ENCODE measurements around the gene LRRC74A. TPM values are rescaled to one million over a fixed set of nuclear protein-coding genes. Genes with fewer than 3 reads are reported as not detected.
"Not testable (repeated sequence)": the region's sequence is repeated elsewhere in the genome, so short reads cannot be mapped to it uniquely, and the experiment has no call there.

The LRRC74A gene
- total and polyA plus RNA-seq, 7 donors: not detected

GRCh38 chr14:76908834-76909233, 82.6 kb downstream of the LRRC74A start:
- H3K36me3 ChIP-seq (ENCODE audit: insufficient read depth in 1 of 2, low read depth in 1 of 2): no peaks in the 10 kb centered on the region
- H3K27ac ChIP-seq: no peak overlapping the region
- peaks cover 14% of the 10 kb centered on the region for H3K4me1 ChIP-seq
- no peaks in the 10 kb centered on the region for H3K9me3 ChIP-seq
- 85 to 93% (median 88%) methylated on average over 3 of the region's 3 CpGs for WGBS, 3 donors
- no peak overlapping the region for H3K4me3 ChIP-seq
- intact Hi-C loops (cut with DNase I): no loop called here
- no peak for DNase-seq
- TF ChIP-seq CTCF (IDR thresholded peaks at IDR 0.05): no peak
- no peaks in the 10 kb centered on the region for H3K27me3 ChIP-seq (ENCODE audit: insufficient read depth in 3 of 3, low read length in 2 of 3)
- ATAC-seq: no peak

GRCh38 chr14:76909266-76909665, 83.1 kb downstream of the LRRC74A start:
- WGBS, 3 donors: 80 to 89% (median 82%) methylated on average over 2 of the region's 2 CpGs
- DNase-seq (no peak), ATAC-seq (no peak)
- intact Hi-C loops (cut with DNase I): no loop called here
- Histone ChIP-seq H3K9me3 (no peaks in the 10 kb centered on the region), H3K36me3 (ENCODE audit: insufficient read depth in 1 of 2, low read depth in 1 of 2) (no peaks in the 10 kb centered on the region), H3K27me3 (ENCODE audit: insufficient read depth in 3 of 3, low read length in 2 of 3) (no peaks in the 10 kb centered on the region), H3K4me1 (peaks cover 11% of the 10 kb centered on the region), H3K27ac (no peak overlapping the region), H3K4me3 (no peak overlapping the region)
- TF ChIP-seq CTCF (IDR thresholded peaks at IDR 0.05): no peak

DNA sequence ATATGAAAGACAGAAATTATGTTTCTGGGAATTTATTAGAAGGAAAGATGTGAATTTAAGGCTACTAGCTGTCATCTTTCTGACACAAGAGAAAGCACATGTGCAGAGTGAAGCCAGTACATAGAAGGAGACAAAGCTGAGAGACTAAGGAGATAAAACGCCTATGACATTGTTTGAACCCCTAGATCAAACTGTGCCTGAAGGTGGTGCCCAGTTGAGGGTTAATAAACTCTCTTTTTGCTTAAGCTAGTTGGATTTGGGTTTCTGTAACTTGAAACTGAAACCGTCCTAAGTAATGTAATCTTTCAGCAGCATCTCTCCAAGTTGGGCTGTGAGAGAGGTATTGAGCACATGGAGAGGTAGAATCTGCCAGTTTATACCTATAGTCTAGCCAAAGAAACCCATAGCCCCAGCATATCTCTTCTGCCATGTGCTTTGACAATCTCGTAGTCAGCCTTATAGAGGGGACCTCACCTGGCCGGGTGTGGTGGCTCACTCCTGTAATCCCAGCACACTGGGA, 84.2 kb downstream of the LRRC74A start:
- intact Hi-C loops (cut with DNase I): loop anchor here in 1 of 2 donors (5.0 to 10.0 kb wide), 2 partner anchors 33 to 114 kb away; partner anchors contain the start of gene IRF2BPL
- no peak for ATAC-seq
- no peak for TF ChIP-seq CTCF (IDR thresholded peaks at IDR 0.05)
- Histone ChIP-seq H3K4me3 (no peak overlapping the region), H3K27ac (no peak overlapping the region), H3K9me3 (no peaks in the 10 kb centered on the region), H3K36me3 (ENCODE audit: insufficient read depth in 1 of 2, low read depth in 1 of 2) (no peaks in the 10 kb centered on the region), H3K27me3 (ENCODE audit: insufficient read depth in 3 of 3, low read length in 2 of 3) (no peaks in the 10 kb centered on the region), H3K4me1 (peaks cover 4% of the 10 kb centered on the region)
- WGBS, 3 donors: 75 to 88% (median 76%) methylated on average over 4 of the region's 4 CpGs
- DNase-seq: no peak

DNA sequence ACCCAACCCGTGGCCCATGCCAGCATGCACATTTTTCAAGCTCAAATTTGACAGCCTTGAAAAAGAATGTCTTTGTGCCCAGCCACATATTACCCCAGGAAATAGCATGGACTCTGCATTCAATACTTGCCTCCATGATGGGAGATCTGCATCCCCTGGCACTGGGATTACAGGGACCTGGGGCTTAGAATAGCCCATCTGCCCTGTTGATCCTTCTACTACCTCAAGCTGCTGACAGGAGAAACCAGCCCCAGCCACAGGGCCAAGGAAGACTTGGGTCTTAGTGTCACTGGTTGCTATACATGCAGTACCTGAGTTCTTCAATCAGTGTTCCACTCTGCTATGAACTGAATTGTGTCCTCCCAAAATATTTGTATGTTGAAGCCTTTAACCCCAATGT, 85.3 kb downstream of the LRRC74A start:
- Histone ChIP-seq H3K9me3 (no peaks in the 10 kb centered on the region), H3K27ac (no peak overlapping the region), H3K4me1 (peaks cover 11% of the 10 kb centered on the region), H3K36me3 (ENCODE audit: insufficient read depth in 1 of 2, low read depth in 1 of 2) (no peaks in the 10 kb centered on the region), H3K4me3 (no peak overlapping the region), H3K27me3 (ENCODE audit: insufficient read depth in 3 of 3, low read length in 2 of 3) (no peaks in the 10 kb centered on the region)
- ATAC-seq (no peak), DNase-seq (no peak)
- no peak for TF ChIP-seq CTCF (IDR thresholded peaks at IDR 0.05)
- WGBS, 3 donors: 60 to 63% (median 62%) methylated on average over 1 of the region's 1 CpG
- intact Hi-C loops (cut with DNase I): loop anchor here in 1 of 2 donors (5.0 to 10.0 kb wide), 2 partner anchors 34 to 113 kb away; partner anchors contain the start of gene IRF2BPL

- peaks cover 40% of the 10 kb centered on the region for H3K4me1 ChIP-seq
- not testable (repeated sequence) for H3K27ac ChIP-seq; DNase-seq; H3K4me3 ChIP-seq; ATAC-seq; H3K9me3 ChIP-seq; H3K36me3 ChIP-seq (ENCODE audit: insufficient read depth in 1 of 2, low read depth in 1 of 2); H3K27me3 ChIP-seq (ENCODE audit: insufficient read depth in 3 of 3, low read length in 2 of 3)
- 89 to 92% (median 91%) methylated on average over 8 of the region's 8 CpGs for WGBS, 3 donors
- intact Hi-C loops (cut with DNase I): loop anchor here in 1 of 2 donors (5.0 to 10.0 kb wide), 4 partner anchors 37 to 128 kb away; partner anchors contain the start of gene IRF2BPL
These were observed 88.4 kb downstream of the LRRC74A start for GRCh38 chr14:76914533-76915081.
